ENCODE data around the gene MSANTD1.

The MSANTD1 gene

GRCh38 chr4:3291969-3292570 is 43.1 kb downstream of the MSANTD1 start:
- H3K36me3 ChIP-seq (ENCODE audit: control insufficient read depth in 2 of 2, insufficient read depth in 2 of 2, low read length in 2 of 2) = no peaks in the 10 kb centered on the region
- peak overlapping the region; percentile 83 to 93 for H3K4me3 ChIP-seq (ENCODE audit: low read length in 2 of 2)
- H3K27ac ChIP-seq (ENCODE audit: low read length) = peak overlapping the region; percentile 86
- peaks cover 26% of the 10 kb centered on the region for H3K4me1 ChIP-seq (ENCODE audit: control insufficient read depth, insufficient read depth, low read length)
- H3K9ac ChIP-seq (ENCODE audit: low read length in 2 of 2) = peak overlapping the region; percentile 78 to 87
- H3K27me3 ChIP-seq (ENCODE audit: control insufficient read depth in 1 of 2, insufficient read depth in 2 of 2, low read length in 2 of 2) = no peaks in the 10 kb centered on the region
- H3K9me3 ChIP-seq (ENCODE audit: control insufficient read depth in 2 of 2, low read length in 2 of 2) = peaks cover 0 to 4% of the 10 kb centered on the region in 2 donors

- H3K27ac ChIP-seq (ENCODE audit: low read length) = peak within 1 kb of the TSS; percentile 86
- peaks cover 26% of the 10 kb centered on the region for H3K4me1 ChIP-seq (ENCODE audit: control insufficient read depth, insufficient read depth, low read length)
- H3K36me3 ChIP-seq (ENCODE audit: control insufficient read depth in 2 of 2, insufficient read depth in 2 of 2, low read length in 2 of 2) = no peaks in the 10 kb centered on the region
- peak within 1 kb of the TSS; percentile 81 to 87 for H3K9ac ChIP-seq (ENCODE audit: low read length in 2 of 2)
- H3K4me3 ChIP-seq (ENCODE audit: low read length in 2 of 2) = peak within 1 kb of the TSS; percentile 83 to 93
- H3K9me3 ChIP-seq (ENCODE audit: control insufficient read depth in 2 of 2, low read length in 2 of 2) = peaks cover 0 to 10% of the 10 kb centered on the region in 2 donors
- H3K27me3 ChIP-seq (ENCODE audit: control insufficient read depth in 1 of 2, insufficient read depth in 2 of 2, low read length in 2 of 2) = no peaks in the 10 kb centered on the region
Observed at GRCh38 chr4:3292571-3293400, 43.8 kb downstream of the MSANTD1 start, which contains the start of gene RGS12. Gene RGS12, plus strand, starts transcription at chr4:3293021. Its CDS starts 23,150 bp downstream, at chr4:3316171.

GRCh38 chr4:3293401-3294391 is 44.7 kb downstream of the MSANTD1 start:
- peaks cover 0 to 10% of the 10 kb centered on the region in 2 donors for H3K9me3 ChIP-seq (ENCODE audit: control insufficient read depth in 2 of 2, low read length in 2 of 2)
- H3K4me3 ChIP-seq (ENCODE audit: low read length in 2 of 2) = peak overlapping the region; percentile 69 to 76
- peak overlapping the region; percentile 75 for H3K27ac ChIP-seq (ENCODE audit: low read length)

GRCh38 chr4:3294401-3295241 is 45.7 kb downstream of the MSANTD1 start:
- H3K4me1 ChIP-seq (ENCODE audit: control insufficient read depth, insufficient read depth, low read length) = peaks cover 26% of the 10 kb centered on the region
- peak overlapping the region; percentile 75 for H3K27ac ChIP-seq (ENCODE audit: low read length)
- no peak overlapping the region for H3K9ac ChIP-seq (ENCODE audit: low read length in 2 of 2)
- H3K9me3 ChIP-seq (ENCODE audit: control insufficient read depth in 2 of 2, low read length in 2 of 2) = peaks cover 0 to 10% of the 10 kb centered on the region in 2 donors
- H3K4me3 ChIP-seq (ENCODE audit: low read length in 2 of 2) = peak overlapping the region in 1 of 2 donors; percentile 76
- no peaks in the 10 kb centered on the region for H3K36me3 ChIP-seq (ENCODE audit: control insufficient read depth in 2 of 2, insufficient read depth in 2 of 2, low read length in 2 of 2)
- no peaks in the 10 kb centered on the region for H3K27me3 ChIP-seq (ENCODE audit: control insufficient read depth in 1 of 2, insufficient read depth in 2 of 2, low read length in 2 of 2)

More at GRCh38 chr4:3293401-3294391, 44.7 kb downstream of the MSANTD1 start:
- H3K4me1 ChIP-seq (ENCODE audit: control insufficient read depth, insufficient read depth, low read length) = peaks cover 26% of the 10 kb centered on the region
- no peaks in the 10 kb centered on the region for H3K36me3 ChIP-seq (ENCODE audit: control insufficient read depth in 2 of 2, insufficient read depth in 2 of 2, low read length in 2 of 2)
- H3K27me3 ChIP-seq (ENCODE audit: control insufficient read depth in 1 of 2, insufficient read depth in 2 of 2, low read length in 2 of 2) = no peaks in the 10 kb centered on the region
- peak overlapping the region; percentile 81 to 84 for H3K9ac ChIP-seq (ENCODE audit: low read length in 2 of 2)

- Histone ChIP-seq H3K9me3 (ENCODE audit: control insufficient read depth in 2 of 2, low read length in 2 of 2) (peaks cover 0 to 10% of the 10 kb centered on the region in 2 donors), H3K27me3 (ENCODE audit: control insufficient read depth in 1 of 2, insufficient read depth in 2 of 2, low read length in 2 of 2) (no peaks in the 10 kb centered on the region), H3K27ac (ENCODE audit: low read length) (no peak overlapping the region), H3K4me3 (ENCODE audit: low read length in 2 of 2) (no peak overlapping the region), H3K36me3 (ENCODE audit: control insufficient read depth in 2 of 2, insufficient read depth in 2 of 2, low read length in 2 of 2) (no peaks in the 10 kb centered on the region), H3K4me1 (ENCODE audit: control insufficient read depth, insufficient read depth, low read length) (peaks cover 27% of the 10 kb centered on the region), H3K9ac (ENCODE audit: low read length in 2 of 2) (no peak overlapping the region)
Observed at GRCh38 chr4:3295837-3296624, 47.1 kb downstream of the MSANTD1 start.

GRCh38 chr4:3296651-3297050 is 47.7 kb downstream of the MSANTD1 start:
- Histone ChIP-seq H3K27me3 (ENCODE audit: control insufficient read depth in 1 of 2, insufficient read depth in 2 of 2, low read length in 2 of 2) (no peaks in the 10 kb centered on the region), H3K4me1 (ENCODE audit: control insufficient read depth, insufficient read depth, low read length) (peaks cover 20% of the 10 kb centered on the region), H3K4me3 (ENCODE audit: low read length in 2 of 2) (no peak overlapping the region), H3K36me3 (ENCODE audit: control insufficient read depth in 2 of 2, insufficient read depth in 2 of 2, low read length in 2 of 2) (no peaks in the 10 kb centered on the region), H3K27ac (ENCODE audit: low read length) (no peak overlapping the region), H3K9ac (ENCODE audit: low read length in 2 of 2) (no peak overlapping the region), H3K9me3 (ENCODE audit: control insufficient read depth in 2 of 2, low read length in 2 of 2) (peaks cover 0 to 10% of the 10 kb centered on the region in 2 donors)

- H3K4me1 ChIP-seq (ENCODE audit: control insufficient read depth, insufficient read depth, low read length) = peaks cover 15% of the 10 kb centered on the region
- no peak overlapping the region for H3K4me3 ChIP-seq (ENCODE audit: low read length in 2 of 2)
- no peaks in the 10 kb centered on the region for H3K36me3 ChIP-seq (ENCODE audit: control insufficient read depth in 2 of 2, insufficient read depth in 2 of 2, low read length in 2 of 2)
- H3K27me3 ChIP-seq (ENCODE audit: control insufficient read depth in 1 of 2, insufficient read depth in 2 of 2, low read length in 2 of 2) = no peaks in the 10 kb centered on the region
- H3K9me3 ChIP-seq (ENCODE audit: control insufficient read depth in 2 of 2, low read length in 2 of 2) = peaks cover 0 to 10% of the 10 kb centered on the region in 2 donors
- H3K9ac ChIP-seq (ENCODE audit: low read length in 2 of 2) = no peak overlapping the region
- H3K27ac ChIP-seq (ENCODE audit: low read length) = no peak overlapping the region
Observed at GRCh38 chr4:3297066-3297859, 48.3 kb downstream of the MSANTD1 start.

- Histone ChIP-seq H3K36me3 (ENCODE audit: control insufficient read depth in 2 of 2, insufficient read depth in 2 of 2, low read length in 2 of 2) (no peaks in the 10 kb centered on the region), H3K9ac (ENCODE audit: low read length in 2 of 2) (no peak overlapping the region), H3K4me1 (ENCODE audit: control insufficient read depth, insufficient read depth, low read length) (peaks cover 7% of the 10 kb centered on the region), H3K9me3 (ENCODE audit: control insufficient read depth in 2 of 2, low read length in 2 of 2) (peaks cover 0 to 10% of the 10 kb centered on the region in 2 donors), H3K4me3 (ENCODE audit: low read length in 2 of 2) (no peak overlapping the region), H3K27me3 (ENCODE audit: control insufficient read depth in 1 of 2, insufficient read depth in 2 of 2, low read length in 2 of 2) (no peaks in the 10 kb centered on the region), H3K27ac (ENCODE audit: low read length) (no peak overlapping the region)
Observed at GRCh38 chr4:3299122-3299975, 50.4 kb downstream of the MSANTD1 start.
